ENCODE results near the gene BCKDHB.
"Not testable (repeated sequence)": the region's sequence is repeated elsewhere in the genome, so short reads cannot be mapped to it uniquely, and the experiment has no call there.

The BCKDHB gene

GRCh38 chr6:80263585-80263984 lies 157.1 kb downstream of the BCKDHB start:
- no peak for DNase-seq (ENCODE audit: low spot score)

DNA sequence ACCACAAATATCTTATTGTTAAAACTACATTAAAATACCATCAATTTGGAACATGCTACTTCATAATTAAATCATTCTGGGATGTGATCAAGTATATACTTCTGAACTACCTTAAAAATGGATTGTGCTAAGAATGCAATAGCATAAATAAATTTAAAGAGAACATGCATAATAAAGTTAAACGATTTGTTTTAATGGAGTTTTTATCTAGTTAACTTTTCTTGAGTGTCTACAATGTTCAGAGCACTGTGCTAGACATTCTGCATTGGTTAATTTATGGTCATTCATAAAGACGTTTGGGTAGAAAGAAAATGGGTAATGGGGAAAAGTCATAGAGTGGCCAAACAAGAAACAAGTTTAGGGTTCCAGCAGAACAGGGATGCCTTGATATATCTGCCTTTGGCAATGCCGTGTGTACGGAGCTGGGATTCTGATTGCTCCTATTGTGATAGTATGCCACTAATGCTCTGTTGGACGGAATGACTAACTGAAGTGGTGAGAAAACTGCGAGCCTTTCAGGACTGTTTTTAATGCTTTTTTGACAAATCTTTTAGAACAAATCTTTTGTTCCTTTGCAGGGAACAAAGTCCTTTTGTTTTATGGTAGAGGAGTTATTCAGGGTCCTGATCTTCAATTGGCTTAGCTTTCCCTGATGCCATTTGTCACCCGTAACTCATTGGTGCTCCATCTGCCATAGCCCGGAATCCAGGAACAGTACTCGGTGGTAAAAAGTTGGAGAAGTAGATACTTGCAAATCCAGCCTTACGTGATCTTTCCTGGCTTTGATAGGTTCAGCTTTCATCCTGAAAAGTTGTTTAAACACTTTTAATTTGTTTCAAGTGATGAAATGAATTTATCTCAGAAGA lies 162.6 kb downstream of the BCKDHB start:
- no peak for DNase-seq (ENCODE audit: low spot score)

GRCh38 chr6:80271074-80271473 lies 164.6 kb downstream of the BCKDHB start:
- DNase-seq (ENCODE audit: low spot score): no peak

- no peak for DNase-seq (ENCODE audit: low spot score)
These were observed 166.5 kb downstream of the BCKDHB start for GRCh38 chr6:80272988-80273387.

DNA sequence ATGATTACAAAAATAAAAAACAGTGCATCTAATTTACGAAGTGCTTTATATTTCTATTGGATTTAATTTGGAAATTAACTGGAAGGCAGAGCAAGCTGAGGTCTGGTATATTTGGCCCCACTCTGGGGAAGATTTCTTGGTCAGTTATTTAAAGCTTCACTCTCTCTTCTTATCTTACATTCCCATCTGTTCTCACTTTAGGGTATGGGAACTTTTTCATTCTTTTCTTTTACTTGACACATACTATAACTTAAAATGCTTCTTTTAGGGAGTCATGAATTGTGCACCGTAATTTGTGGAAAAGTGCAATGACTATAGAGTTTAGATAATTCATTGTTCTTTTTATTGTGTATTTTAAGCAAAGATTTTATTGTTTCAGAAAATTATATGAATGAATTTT lies 170.4 kb downstream of the BCKDHB start:
- no peak for DNase-seq (ENCODE audit: low spot score)

DNA sequence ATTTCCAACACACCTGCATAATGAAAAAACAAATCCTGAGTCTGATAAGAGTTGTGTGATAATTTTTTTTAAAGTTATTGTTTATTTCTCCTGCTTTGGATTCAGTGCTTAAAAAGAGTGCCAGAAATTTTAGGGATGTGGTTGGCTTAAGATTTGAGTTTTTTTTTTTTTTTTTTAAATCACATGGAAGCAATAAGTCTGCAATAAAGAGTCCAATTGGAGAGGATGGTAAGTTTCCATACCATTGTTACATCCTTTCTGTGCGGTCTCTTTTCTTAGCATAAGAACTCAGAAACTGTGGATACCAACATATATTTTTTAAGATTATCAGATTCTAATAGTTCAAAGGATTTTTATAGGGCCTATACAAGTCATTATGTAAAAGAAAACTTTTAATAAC lies 171.0 kb downstream of the BCKDHB start:
- DNase-seq (ENCODE audit: low spot score): no peak

GRCh38 chr6:80280262-80281010 lies 174.0 kb downstream of the BCKDHB start:
- no peak for DNase-seq (ENCODE audit: low spot score)

DNA sequence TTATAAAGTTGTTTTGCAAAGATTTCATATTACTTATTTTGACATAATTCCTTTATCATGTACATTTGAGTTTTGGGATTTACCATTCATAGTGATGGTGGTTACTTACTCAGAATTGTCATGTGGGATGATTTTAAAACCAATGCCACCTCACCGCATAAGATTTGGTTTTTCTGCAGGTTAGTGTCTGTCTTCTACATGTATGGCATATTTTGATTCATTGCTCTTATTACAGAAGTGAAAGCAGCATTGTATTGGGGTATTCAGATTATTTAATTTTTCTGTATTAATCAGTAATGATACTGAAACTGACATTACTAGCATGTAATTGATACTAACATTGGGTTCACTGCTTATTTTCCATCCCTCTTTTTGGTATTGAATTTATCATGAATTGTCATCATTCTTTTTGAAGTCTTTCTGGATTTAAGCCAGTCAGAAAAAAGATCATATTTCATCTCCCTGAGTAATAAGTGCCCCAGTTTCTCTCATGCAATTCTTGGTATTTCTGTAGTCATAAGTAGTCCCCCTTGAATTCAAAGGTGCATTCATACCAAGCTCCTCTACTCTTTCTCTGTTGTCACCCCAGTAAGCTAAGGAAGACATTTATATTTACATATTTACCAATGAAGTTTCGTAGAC lies 176.6 kb downstream of the BCKDHB start:
- DNase-seq (ENCODE audit: low spot score): no peak

DNA sequence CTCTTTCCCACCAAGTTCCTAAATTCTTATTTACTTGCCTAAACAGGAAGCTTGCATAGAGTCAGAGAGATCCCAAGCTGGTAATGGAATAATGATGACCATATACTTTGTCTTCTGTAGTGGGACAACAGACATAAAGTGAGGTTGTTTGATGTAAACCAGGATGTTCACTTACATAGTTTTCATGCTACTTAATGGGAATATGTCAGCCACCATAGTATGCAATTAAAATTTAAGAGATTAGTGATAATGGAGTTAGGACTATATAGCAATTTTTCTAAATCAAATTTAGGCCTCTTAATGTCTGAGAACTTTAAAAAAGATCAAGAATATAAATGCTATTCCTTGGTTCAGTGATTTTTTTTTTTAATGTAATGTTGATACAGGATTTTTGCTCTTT lies 180.6 kb downstream of the BCKDHB start:
- DNase-seq (ENCODE audit: low spot score): no peak

DNA sequence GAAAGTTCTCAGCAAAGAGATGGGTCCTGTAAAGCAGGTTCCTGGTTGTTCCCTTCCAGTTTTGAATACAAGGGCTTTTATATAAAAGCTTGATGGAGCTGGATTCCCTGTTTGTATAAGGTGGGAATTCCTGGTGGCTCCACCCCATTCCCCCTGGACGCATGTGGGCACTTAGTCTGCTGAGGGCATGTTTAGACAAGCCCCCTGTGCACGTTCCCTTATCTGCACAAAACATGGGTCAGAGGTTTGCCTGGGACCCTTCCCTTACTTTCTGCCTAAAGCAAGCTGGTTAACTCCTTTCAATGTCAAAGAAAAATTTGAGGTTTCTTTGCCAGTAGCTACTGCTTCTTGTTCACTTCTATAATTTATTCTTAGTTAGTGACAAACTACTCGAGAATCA lies 181.1 kb downstream of the BCKDHB start:
- DNase-seq (ENCODE audit: low spot score): no peak

DNA sequence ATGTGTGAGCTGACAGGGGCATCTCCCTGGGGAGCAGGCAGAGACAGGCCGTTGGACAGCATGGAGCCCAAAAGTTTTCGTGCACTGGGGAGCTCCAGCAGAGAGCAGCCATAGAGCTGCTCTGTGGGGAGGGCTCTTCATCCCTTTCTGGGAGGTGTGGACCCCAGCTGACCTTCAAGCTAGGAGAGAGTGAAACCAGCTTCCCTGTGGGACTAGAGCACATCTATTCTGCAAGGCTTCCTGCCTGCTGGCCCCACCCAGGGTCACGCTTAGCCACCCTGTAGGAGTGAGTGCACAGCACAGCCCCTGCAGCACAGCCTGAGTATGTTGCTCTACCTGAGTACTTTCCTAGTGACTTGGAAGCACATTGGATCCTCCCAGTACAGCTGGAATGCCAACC lies 183.3 kb downstream of the BCKDHB start:
- DNase-seq (ENCODE audit: low spot score): no peak

- not testable (repeated sequence) for DNase-seq (ENCODE audit: low spot score)
These were observed 188.1 kb downstream of the BCKDHB start for GRCh38 chr6:80294531-80294930.

DNA sequence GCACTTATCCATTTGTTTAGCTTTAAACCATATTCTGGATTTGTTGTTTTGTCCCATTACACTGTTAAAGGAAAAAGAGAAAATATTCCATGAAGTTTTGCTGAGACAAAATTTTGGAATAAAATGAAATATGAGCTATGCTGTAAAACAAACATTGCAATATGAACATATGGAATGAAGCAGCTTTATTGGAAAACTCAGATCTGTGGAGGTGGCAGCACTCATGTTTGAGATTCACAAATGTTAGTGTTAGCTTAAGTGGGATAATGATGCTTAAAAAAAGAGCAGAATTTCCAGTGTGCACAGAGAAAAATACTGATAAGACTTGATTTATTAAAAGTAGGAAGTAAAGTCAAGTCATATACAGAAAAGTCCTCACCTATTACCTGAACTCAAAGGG lies 196.2 kb downstream of the BCKDHB start:
- DNase-seq (ENCODE audit: low spot score): no peak

- no peak for DNase-seq (ENCODE audit: low spot score)
These were observed 197.5 kb downstream of the BCKDHB start for GRCh38 chr6:80304014-80304413.

DNA sequence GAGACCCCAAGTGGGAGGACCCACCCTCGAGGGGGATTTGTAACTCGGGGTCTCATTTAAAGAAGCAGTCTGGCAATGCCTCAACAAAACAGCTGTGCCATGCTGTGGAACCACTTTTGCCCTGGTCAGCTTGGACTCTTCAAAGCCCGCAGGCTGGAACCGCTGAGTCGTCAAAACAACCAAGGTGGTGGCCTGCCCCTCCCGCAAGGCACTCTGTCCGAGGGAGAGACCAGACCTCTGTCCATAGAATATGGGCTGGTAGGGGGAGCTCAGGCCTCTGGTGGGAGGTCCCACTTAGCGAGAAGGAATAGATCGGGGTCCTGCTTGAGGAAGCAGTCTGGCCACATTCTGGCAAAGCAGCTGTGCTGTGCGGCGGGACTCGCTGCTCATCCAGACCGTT lies 208.1 kb downstream of the BCKDHB start:
- no peak for DNase-seq (ENCODE audit: low spot score)

GRCh38 chr6:80316686-80317231 lies 210.3 kb downstream of the BCKDHB start:
- DNase-seq (ENCODE audit: low spot score): no peak

- no peak for DNase-seq (ENCODE audit: low spot score)
These were observed 212.7 kb downstream of the BCKDHB start for GRCh38 chr6:80319196-80319595.

DNA sequence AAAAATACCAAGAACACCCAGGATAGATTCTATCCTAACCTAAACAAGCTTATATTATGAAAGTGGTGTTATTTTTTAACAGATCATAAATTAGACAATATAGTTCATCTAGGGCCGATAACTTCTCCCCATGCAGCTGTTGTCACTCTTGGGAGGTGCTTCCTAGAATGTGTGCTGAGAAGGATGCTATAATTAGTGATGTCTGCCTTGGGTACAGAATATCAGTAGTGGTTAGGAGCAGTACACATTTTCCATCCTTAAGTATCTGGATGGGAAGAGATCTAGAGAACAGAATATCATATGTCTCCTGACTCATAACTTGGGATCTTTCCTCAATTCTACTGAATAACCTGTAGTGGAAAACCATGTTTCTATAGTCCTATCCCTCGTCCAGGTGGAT lies 214.5 kb downstream of the BCKDHB start:
- DNase-seq (ENCODE audit: low spot score): no peak

GRCh38 chr6:80325742-80326141 lies 219.3 kb downstream of the BCKDHB start:
- no peak for DNase-seq (ENCODE audit: low spot score)

- DNase-seq (ENCODE audit: low spot score): no peak
These were observed 222.2 kb downstream of the BCKDHB start for GRCh38 chr6:80328652-80329051.

GRCh38 chr6:80329496-80329895 lies 223.0 kb downstream of the BCKDHB start:
- no peak for DNase-seq (ENCODE audit: low spot score)

DNA sequence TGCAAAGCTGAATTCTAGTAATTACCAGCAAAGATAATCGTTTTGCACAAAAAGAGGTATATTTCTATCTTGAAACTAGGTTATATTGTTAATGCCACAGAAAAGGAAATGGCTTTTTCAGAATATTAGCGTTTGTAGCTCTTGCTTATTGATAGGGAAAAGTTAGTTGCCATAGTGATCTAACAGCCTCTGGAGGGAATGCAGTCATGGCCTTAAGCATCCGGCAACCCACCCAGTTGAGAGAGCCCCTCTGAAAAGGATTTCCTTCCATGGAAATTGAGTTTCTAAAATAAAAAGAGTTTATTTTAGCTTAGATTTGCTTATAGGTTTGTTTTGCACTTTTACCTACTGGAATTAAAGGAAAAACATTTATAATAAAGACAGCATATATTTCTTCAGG lies 224.5 kb downstream of the BCKDHB start:
- no peak for DNase-seq (ENCODE audit: low spot score)

GRCh38 chr6:80331522-80331921 lies 225.1 kb downstream of the BCKDHB start:
- DNase-seq (ENCODE audit: low spot score): no peak
